Activated T-cell treated with anti-CD3 and anti-CD28 coated beads, Interleukin-2, amount 50 U/mL, for 24 hours (primary cell): ENCODE data around the gene CSNK2B.

Experiments used
- DNase-seq: peaks from one replicate; pipeline ENCODE4 v3.0.0-alpha.2; 2020
- H3K27ac Mint-ChIP-seq: 2 replicates; pipeline ENCODE4 v1.8.0; 2020; ENCODE audit warnings: mild to moderate bottlenecking, mixed read lengths
- H3K27me3 Mint-ChIP-seq: 2 replicates; pipeline ENCODE4 v1.8.0; 2020; ENCODE audit warnings: mixed read lengths
- H3K36me3 Mint-ChIP-seq: 2 replicates; pipeline ENCODE4 v1.8.0; 2020; ENCODE audit warnings: low read depth, mixed read lengths
- H3K4me1 Mint-ChIP-seq: 2 replicates; pipeline ENCODE4 v1.8.0; 2020; ENCODE audit warnings: low read depth, mixed read lengths
- H3K4me3 Mint-ChIP-seq: 2 replicates; pipeline ENCODE4 v1.8.0; 2020; ENCODE audit warnings: mild to moderate bottlenecking, moderate library complexity, mixed read lengths
- H3K9me3 Mint-ChIP-seq: 2 replicates; pipeline ENCODE4 v1.8.0; 2020; ENCODE audit warnings: mixed read lengths

CSNK2B gene

GRCh38 chr6:31686483-31686882, 20.6 kb downstream of the CSNK2B start:
- no peak overlapping the region for H3K27ac Mint-ChIP-seq
- peaks cover 69% of the 10 kb centered on the region for H3K36me3 Mint-ChIP-seq

GRCh38 chr6:31687321-31687720, 21.4 kb downstream of the CSNK2B start:
- peaks cover 9% of the 10 kb centered on the region for H3K4me1 Mint-ChIP-seq
- DNase-seq: no peak
- H3K36me3 Mint-ChIP-seq: peaks cover 75% of the 10 kb centered on the region
- H3K27me3 Mint-ChIP-seq: no peaks in the 10 kb centered on the region
- no peak overlapping the region for H3K4me3 Mint-ChIP-seq
- no peak overlapping the region for H3K27ac Mint-ChIP-seq
- H3K9me3 Mint-ChIP-seq: no peaks in the 10 kb centered on the region

More at GRCh38 chr6:31686483-31686882, 20.6 kb downstream of the CSNK2B start:
- H3K4me1 Mint-ChIP-seq: peaks cover 14% of the 10 kb centered on the region
- no peak for DNase-seq
- H3K9me3 Mint-ChIP-seq: no peaks in the 10 kb centered on the region
- H3K27me3 Mint-ChIP-seq: no peaks in the 10 kb centered on the region
- H3K4me3 Mint-ChIP-seq: no peak overlapping the region

GRCh38 chr6:31687860-31688693, 22.2 kb downstream of the CSNK2B start:
- peaks cover 81% of the 10 kb centered on the region for H3K36me3 Mint-ChIP-seq
- no peak for DNase-seq
- no peak overlapping the region for H3K4me3 Mint-ChIP-seq
- no peaks in the 10 kb centered on the region for H3K9me3 Mint-ChIP-seq
- peak overlapping the region; percentile 44 for H3K27ac Mint-ChIP-seq
- H3K27me3 Mint-ChIP-seq: no peaks in the 10 kb centered on the region
- H3K4me1 Mint-ChIP-seq: peaks cover 9% of the 10 kb centered on the region

- DNase-seq: no peak
- Mint-ChIP-seq H3K36me3 (peaks cover 90% of the 10 kb centered on the region), H3K4me3 (no peak overlapping the region), H3K27me3 (no peaks in the 10 kb centered on the region), H3K27ac (peak overlapping the region; percentile 73), H3K4me1 (peaks cover 9% of the 10 kb centered on the region), H3K9me3 (no peaks in the 10 kb centered on the region)
These were observed 23.6 kb downstream of the CSNK2B start for GRCh38 chr6:31689249-31690110.

- Mint-ChIP-seq H3K9me3 (no peaks in the 10 kb centered on the region), H3K36me3 (peaks cover 93% of the 10 kb centered on the region), H3K4me1 (peaks cover 9% of the 10 kb centered on the region), H3K27ac (peak overlapping the region; percentile 73), H3K4me3 (no peak overlapping the region), H3K27me3 (no peaks in the 10 kb centered on the region)
- DNase-seq: no peak
These were observed 24.6 kb downstream of the CSNK2B start for GRCh38 chr6:31690231-31691077.

GRCh38 chr6:31691078-31691463, 25.2 kb downstream of the CSNK2B start:
- no peak overlapping the region for H3K4me3 Mint-ChIP-seq
- H3K36me3 Mint-ChIP-seq: peaks cover 93% of the 10 kb centered on the region
- H3K9me3 Mint-ChIP-seq: no peaks in the 10 kb centered on the region
- DNase-seq: no peak
- H3K27me3 Mint-ChIP-seq: no peaks in the 10 kb centered on the region
- peak overlapping the region; percentile 70 for H3K27ac Mint-ChIP-seq
- H3K4me1 Mint-ChIP-seq: peaks cover 9% of the 10 kb centered on the region

GRCh38 chr6:31691564-31692108, 25.8 kb downstream of the CSNK2B start:
- no peaks in the 10 kb centered on the region for H3K9me3 Mint-ChIP-seq
- peaks cover 93% of the 10 kb centered on the region for H3K36me3 Mint-ChIP-seq
- H3K4me3 Mint-ChIP-seq: no peak overlapping the region
- H3K27me3 Mint-ChIP-seq: no peaks in the 10 kb centered on the region
- DNase-seq: no peak
- H3K4me1 Mint-ChIP-seq: peaks cover 9% of the 10 kb centered on the region
- H3K27ac Mint-ChIP-seq: peak overlapping the region; percentile 44

- Mint-ChIP-seq H3K9me3 (no peaks in the 10 kb centered on the region), H3K4me1 (peaks cover 11% of the 10 kb centered on the region), H3K27ac (no peak overlapping the region), H3K36me3 (peaks cover 94% of the 10 kb centered on the region), H3K4me3 (no peak overlapping the region), H3K27me3 (no peaks in the 10 kb centered on the region)
- no peak for DNase-seq
These were observed 26.5 kb downstream of the CSNK2B start for GRCh38 chr6:31692353-31692752.

- Mint-ChIP-seq H3K4me1 (peaks cover 17% of the 10 kb centered on the region), H3K27me3 (no peaks in the 10 kb centered on the region), H3K36me3 (peaks cover 94% of the 10 kb centered on the region), H3K27ac (peak overlapping the region; percentile 40), H3K9me3 (no peaks in the 10 kb centered on the region), H3K4me3 (no peak overlapping the region)
- DNase-seq: no peak
These were observed 27.0 kb downstream of the CSNK2B start for GRCh38 chr6:31692886-31693285.

GRCh38 chr6:31693535-31693934, 27.7 kb downstream of the CSNK2B start:
- Mint-ChIP-seq H3K9me3 (no peaks in the 10 kb centered on the region), H3K4me3 (no peak overlapping the region), H3K36me3 (peaks cover 90% of the 10 kb centered on the region), H3K4me1 (peaks cover 19% of the 10 kb centered on the region), H3K27me3 (no peaks in the 10 kb centered on the region), H3K27ac (no peak overlapping the region)
- no peak for DNase-seq

GRCh38 chr6:31697555-31697954, 31.7 kb downstream of the CSNK2B start:
- Mint-ChIP-seq H3K36me3 (peaks cover 84% of the 10 kb centered on the region), H3K9me3 (no peaks in the 10 kb centered on the region), H3K27ac (peak overlapping the region; percentile 83), H3K4me1 (peaks cover 35% of the 10 kb centered on the region), H3K4me3 (no peak overlapping the region), H3K27me3 (no peaks in the 10 kb centered on the region)
- no peak for DNase-seq

GRCh38 chr6:31700740-31701401, 35.0 kb downstream of the CSNK2B start:
- Mint-ChIP-seq H3K36me3 (peaks cover 58% of the 10 kb centered on the region), H3K4me3 (peak overlapping the region; percentile 98), H3K4me1 (peaks cover 42% of the 10 kb centered on the region), H3K27me3 (no peaks in the 10 kb centered on the region), H3K9me3 (no peaks in the 10 kb centered on the region), H3K27ac (peak overlapping the region; percentile 62)
- no peak for DNase-seq

GRCh38 chr6:31701666-31702404, 36.0 kb downstream of the CSNK2B start:
- H3K27me3 Mint-ChIP-seq: no peaks in the 10 kb centered on the region
- peaks cover 42% of the 10 kb centered on the region for H3K4me1 Mint-ChIP-seq
- no peaks in the 10 kb centered on the region for H3K9me3 Mint-ChIP-seq
- H3K27ac Mint-ChIP-seq: peak overlapping the region; percentile 98
- DNase-seq: no peak
- H3K36me3 Mint-ChIP-seq: peaks cover 48% of the 10 kb centered on the region
- H3K4me3 Mint-ChIP-seq: peak overlapping the region; percentile 98
